T-helper 1 cell treated with Interleukin-12 subunit alpha and Interleukin-12 subunit beta and Interleukin-4 antibody, amounts not matched to agents 30 ng/mL and 1 ng/mL, for 36 hours (primary cell): ENCODE results near the gene CEP112. TPM values are rescaled to one million over a fixed set of nuclear protein-coding genes. Genes with fewer than 3 reads are reported as not detected.

Source experiments
- intact Hi-C: fragments of 100-400 bp; cut with micrococcal nuclease; formaldehyde crosslinking; loops from one replicate; pipeline ENCODE4 v1.15.1; 2024
- total RNA-seq: library from RNA; stranded (reverse); gene quantifications from 2 replicates; pipeline ENCODE4 v1.2.3, GENCODE V29; 2022

CEP112 gene
- total RNA-seq, 1 donor from 2014 or later: 3.0 TPM

- intact Hi-C loops: no loop called here
These were observed 197.3 kb downstream of the CEP112 start for GRCh38 chr17:65994679-65995078.

- intact Hi-C loops: no loop called here
These were observed 197.8 kb downstream of the CEP112 start for GRCh38 chr17:65994114-65994513.

- intact Hi-C loops: no loop called here
These were observed 201.3 kb downstream of the CEP112 start for GRCh38 chr17:65990593-65990992.

- intact Hi-C loops: loop anchor here (1.0 kb wide), 2 partner anchors 694 to 757 kb away; no protein-coding TSS in a partner anchor
These were observed 203.5 kb downstream of the CEP112 start for GRCh38 chr17:65988451-65988850.

DNA sequence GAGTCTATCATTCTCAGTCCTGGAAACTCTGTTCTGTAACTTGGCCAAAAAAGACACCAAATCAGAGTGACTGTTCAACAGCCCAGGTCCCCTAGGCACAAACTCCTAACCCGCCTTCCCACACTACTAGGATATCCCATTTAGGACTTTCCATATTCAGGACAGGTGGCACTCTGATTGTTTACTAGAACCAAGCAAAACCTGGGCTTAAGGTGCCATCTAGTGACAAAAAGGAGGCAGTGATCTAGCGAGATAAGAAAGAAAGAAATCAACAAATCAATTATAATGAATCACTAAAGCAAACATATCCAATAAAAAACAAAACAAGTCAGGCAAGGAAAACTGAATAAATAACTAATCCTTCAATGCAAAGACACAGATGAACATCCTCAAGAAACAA lies 203.9 kb downstream of the CEP112 start:
- intact Hi-C loops: loop anchor here (1.0 kb wide), 2 partner anchors 694 to 757 kb away; no protein-coding TSS in a partner anchor

DNA sequence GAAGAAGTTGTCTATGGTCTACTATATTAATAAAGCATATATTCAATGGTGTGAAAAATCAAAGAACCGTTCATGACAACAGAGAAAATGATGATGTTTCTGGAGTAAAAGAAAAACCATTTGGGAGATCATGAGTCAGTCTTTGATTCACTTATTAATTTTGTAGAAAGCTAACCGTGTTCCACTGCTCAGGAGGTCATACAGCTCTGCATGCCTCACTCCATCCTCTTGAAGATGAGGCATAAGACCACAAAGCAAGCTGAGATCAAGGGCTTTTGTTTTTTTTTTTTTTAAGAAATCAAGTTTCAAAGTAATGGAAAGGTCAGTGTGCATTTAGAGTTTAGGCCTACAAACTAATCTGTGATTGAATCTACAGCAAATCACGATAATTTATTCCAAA lies 206.4 kb downstream of the CEP112 start:
- intact Hi-C loops: no loop called here

- intact Hi-C loops: no loop called here
These were observed 207.6 kb downstream of the CEP112 start for GRCh38 chr17:65984299-65984698.

- intact Hi-C loops: no loop called here
These were observed 213.1 kb downstream of the CEP112 start for GRCh38 chr17:65978871-65979270.

GRCh38 chr17:65977041-65977440 lies 214.9 kb downstream of the CEP112 start:
- intact Hi-C loops: no loop called here

DNA sequence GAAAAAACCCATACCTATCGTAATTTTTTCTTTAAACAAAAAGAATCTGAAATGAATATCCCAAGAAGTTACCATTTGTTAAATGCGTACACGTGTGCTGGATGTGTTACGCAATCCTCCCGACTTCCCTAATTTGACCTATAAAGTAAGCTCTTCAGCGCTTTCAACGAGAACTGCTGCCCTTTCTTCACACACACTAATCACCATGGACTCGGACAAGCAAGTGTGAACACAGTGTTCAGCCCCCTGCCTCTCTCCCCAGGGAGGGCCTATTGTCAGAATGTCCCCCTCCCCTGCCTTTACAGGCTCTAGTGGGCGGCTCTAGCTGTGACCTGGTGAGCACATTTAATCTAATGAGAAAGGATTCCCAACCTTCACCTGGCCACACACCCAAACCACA lies 216.1 kb downstream of the CEP112 start:
- intact Hi-C loops: no loop called here

DNA sequence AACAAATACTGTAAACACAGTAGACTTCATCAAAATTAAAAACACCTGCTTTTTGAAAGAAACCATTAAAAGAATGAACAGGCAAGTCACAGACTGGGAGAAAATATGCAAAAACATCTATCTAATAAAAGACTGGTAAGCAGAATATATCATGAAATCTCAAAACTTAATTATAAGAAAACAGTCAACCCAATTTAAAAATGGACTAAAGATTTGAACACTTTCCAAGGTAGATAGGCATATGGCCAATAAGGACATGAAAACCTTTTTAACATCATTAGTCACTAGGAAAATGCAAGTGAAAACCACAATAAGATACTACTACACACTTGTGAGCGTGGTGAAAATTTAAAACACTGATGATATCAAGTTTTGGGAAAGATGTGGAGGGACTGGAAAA lies 218.7 kb downstream of the CEP112 start:
- intact Hi-C loops: no loop called here

DNA sequence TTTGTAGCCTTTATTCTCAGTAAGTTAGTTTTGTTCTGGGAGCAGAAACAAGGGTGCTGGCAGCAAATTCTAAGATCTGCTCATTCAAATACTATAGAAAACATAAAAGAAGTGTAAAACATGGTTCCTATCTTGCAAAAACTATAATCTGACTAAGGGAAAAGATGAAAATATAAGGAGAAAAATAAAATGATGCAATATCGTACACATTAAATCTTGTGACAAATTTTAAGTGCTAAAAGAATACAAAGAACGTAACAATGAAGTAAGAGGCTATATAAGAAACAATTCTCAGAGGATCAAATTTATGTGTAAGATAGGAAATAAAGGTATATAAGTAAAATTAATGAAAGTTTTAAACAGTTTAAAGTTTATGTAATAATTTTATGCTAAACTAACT lies 224.6 kb downstream of the CEP112 start:
- intact Hi-C loops: no loop called here

DNA sequence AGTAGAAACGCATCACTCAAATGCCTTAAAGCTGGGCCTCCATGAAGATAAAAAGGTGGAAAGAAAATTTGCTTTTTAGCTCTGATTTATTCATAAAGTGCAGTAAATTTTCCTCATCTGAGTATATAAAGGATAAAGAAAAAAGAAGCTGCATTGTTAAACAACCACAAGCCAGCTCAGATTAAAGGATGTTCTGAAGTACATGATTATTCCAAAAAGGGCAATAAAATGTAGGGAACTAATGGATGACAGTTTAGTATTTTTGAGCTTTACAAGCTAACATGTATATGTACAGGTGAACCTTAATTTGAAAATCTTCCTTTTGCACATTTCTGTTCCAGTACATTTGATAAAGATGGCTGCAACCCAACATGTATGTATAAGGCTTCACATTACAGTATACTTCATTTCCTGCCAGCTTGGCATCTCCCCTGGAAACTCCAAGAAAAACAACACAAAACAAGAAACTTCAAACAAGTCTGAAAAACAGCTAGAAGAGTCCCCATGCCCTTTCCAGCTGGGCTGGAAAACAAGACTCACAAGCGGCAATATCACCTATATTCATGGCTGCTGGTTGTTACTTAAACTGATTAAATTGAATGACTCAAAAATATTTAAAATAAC lies 225.7 kb downstream of the CEP112 start:
- intact Hi-C loops: no loop called here

DNA sequence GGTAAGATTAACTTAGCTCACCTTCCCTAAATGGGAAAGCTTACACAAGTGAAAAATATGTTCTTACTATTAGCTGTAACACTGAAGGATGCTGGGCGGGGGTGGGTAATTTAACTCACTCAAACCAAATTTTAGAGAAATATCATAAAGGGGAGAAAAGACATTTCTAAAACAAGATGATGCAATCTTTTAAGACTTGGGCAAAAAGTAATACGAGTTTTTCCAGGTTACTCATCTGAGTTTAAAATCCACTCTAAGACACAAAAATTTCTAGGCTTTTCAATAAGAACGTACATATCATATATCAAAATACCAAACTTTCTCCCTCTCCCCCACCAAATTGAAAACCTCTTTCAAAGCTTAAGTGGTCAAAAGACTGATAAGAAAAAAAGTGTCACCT lies 228.8 kb downstream of the CEP112 start:
- intact Hi-C loops: no loop called here

DNA sequence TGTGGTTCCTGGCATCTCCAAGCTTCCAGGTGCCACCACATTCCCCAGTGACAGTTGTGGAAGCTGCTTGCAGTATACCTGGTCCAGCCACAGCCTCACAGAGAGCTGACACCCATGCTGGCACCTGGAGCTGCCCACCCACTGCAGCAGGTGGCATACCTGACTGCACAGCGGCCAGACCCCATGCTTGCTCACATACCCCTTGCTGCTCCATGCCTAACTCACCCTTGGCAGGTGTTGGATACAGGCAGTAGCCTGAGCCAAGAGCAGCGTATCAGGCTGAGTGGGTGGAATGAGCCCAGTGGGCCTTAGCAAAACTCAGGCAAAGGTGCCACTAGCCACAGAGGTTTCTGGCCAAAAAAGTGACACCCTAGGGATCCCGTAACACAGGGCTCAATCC lies 232.3 kb downstream of the CEP112 start:
- intact Hi-C loops: no loop called here

- intact Hi-C loops: no loop called here
These were observed 235.1 kb downstream of the CEP112 start for GRCh38 chr17:65956814-65957213.

GRCh38 chr17:65954148-65954449 lies 237.8 kb downstream of the CEP112 start:
- intact Hi-C loops: no loop called here

DNA sequence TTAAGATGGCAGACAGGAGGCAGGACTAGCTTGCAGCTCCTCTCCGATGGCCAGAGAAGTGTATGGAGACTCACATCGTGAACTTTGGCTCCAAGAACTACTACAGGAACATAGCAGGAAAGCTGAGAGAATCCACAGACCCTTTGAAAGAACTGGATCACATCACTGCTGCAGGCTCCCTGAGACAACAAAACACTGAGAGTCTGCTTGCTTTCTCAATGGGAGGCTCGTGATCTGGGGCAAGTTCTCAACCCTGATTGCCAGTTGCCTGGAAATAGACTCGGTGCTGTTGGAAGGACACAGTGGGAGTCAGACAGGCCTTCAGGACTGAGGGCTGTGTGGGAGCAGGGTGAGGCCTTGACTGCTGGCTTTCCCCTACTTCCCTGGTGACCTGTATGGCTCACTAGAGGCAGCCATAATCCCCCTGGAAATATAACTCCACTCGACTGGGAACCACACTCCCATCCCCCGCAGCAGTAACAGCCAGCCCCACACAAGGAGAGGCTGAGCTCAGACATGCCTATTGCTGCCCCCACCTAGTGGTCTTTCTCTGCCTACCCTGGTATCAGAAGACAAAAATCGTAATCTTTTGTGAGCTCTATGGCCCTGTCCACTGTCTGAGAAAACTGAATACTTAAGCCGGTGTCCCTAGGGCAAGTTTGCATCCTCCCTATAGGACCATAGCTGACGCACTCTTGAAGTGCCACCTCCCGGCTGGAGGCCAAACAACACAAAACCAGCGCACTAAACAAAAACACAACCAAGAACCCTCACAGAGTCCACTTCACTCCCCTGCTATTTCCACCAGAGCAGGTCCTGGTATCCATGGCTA lies 238.4 kb downstream of the CEP112 start:
- intact Hi-C loops: no loop called here

GRCh38 chr17:65952586-65952985 lies 239.3 kb downstream of the CEP112 start:
- intact Hi-C loops: no loop called here

- intact Hi-C loops: no loop called here
These were observed 239.9 kb downstream of the CEP112 start for GRCh38 chr17:65952015-65952414.

DNA sequence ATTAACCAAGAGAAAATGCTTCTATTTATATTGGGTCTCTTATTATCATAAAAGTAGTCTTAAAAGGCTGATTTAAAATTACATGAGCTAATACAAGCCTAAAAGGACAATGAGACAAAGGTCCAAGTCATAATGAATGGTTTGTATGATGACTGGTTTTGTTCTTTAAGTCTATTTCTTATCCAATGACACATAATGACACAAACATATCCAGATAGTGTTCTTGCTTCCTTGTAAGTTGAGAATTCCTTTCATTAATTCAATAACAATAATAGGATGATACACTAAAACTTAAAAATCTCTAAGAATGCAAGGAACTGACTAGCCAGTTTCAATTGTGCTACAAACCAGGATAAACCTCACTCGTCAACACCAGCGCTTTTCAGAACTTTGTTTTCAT lies 244.1 kb downstream of the CEP112 start:
- intact Hi-C loops: no loop called here

- intact Hi-C loops: no loop called here
These were observed 249.3 kb downstream of the CEP112 start for GRCh38 chr17:65942592-65942991.

- intact Hi-C loops: no loop called here
These were observed 250.5 kb downstream of the CEP112 start for GRCh38 chr17:65941356-65941899.
